Heart left ventricle (tissue), 16 donors: ENCODE data around the gene PCDHGB7. TPM values are rescaled to one million over a fixed set of nuclear protein-coding genes. Genes with fewer than 3 reads are reported as not detected.

Experiments used
- ATAC-seq, 4 donors: fragments of 200-7000 bp; cut with Tn5 transposase; one replicate each; pipeline ENCODE4 v1.9.1; 2020 to 2022; ENCODE audit warnings: moderate library complexity in 4 of 4, mild to moderate bottlenecking in 3 of 4, moderate number of reproducible peaks in 1 of 4
- DNase-seq, 5 donors: peaks; one replicate each; pipeline ENCODE4 v3.0.0-alpha.2; 2020
- H3K27ac ChIP-seq, 12 donors: fragments of 200-600 bp; sonication (generic) in 4 of 12; one replicate each; pipeline versions ENCODE4 v1.5.0 to v1.8.0; 2016 to 2022; ENCODE audit warnings: mild to moderate bottlenecking in 2 of 12
- H3K27me3 ChIP-seq, 9 donors: fragments of 200-600 bp; sonication (generic) in 2 of 9; one replicate each; pipeline versions ENCODE4 v1.5.1 to v1.8.0; 2016 to 2022; ENCODE audit warnings: mild to moderate bottlenecking in 3 of 9
- H3K36me3 ChIP-seq, 9 donors: fragments of 200-600 bp; sonication (generic) in 2 of 9; one replicate each; pipeline versions ENCODE4 v1.5.0 to v1.8.0; 2018 to 2022; ENCODE audit warnings: mild to moderate bottlenecking in 2 of 9
- H3K4me1 ChIP-seq, 12 donors: fragments of 200-600 bp; sonication (generic) in 4 of 12; one replicate each; pipeline versions ENCODE4 v1.5.0 to v1.8.0; 2016 to 2022; ENCODE audit warnings: mild to moderate bottlenecking in 3 of 12
- H3K4me3 ChIP-seq, 12 donors: fragments of 200-600 bp; sonication (generic) in 4 of 12; one replicate each; pipeline versions ENCODE4 v1.5.0 to v1.8.0; 2017 to 2022; ENCODE audit warnings: mild to moderate bottlenecking in 9 of 12, moderate library complexity in 4 of 12
- H3K9me3 ChIP-seq, 12 donors: fragments of 200-600 bp; sonication (generic) in 4 of 12; one replicate each; pipeline versions ENCODE4 v1.5.0 to v1.8.0; 2016 to 2022; ENCODE audit warnings: mild to moderate bottlenecking in 1 of 12
- CTCF ChIP-seq, 12 donors: fragments of 200-600 bp; sonication (generic) in 4 of 12; IDR thresholded peaks; one replicate each; pipeline versions ENCODE4 v1.5.0 to v1.8.0; 2018 to 2022; ENCODE audit warnings: antibody characterized with exemption in 12 of 12, mild to moderate bottlenecking in 5 of 12
- POLR2A ChIP-seq, 2 donors: fragments of 450-650 bp; IDR thresholded peaks; one replicate each; pipeline ENCODE4 v1.6.1; 2017; ENCODE audit warnings: antibody characterized with exemption in 2 of 2, mild to moderate bottlenecking in 2 of 2, moderate library complexity in 2 of 2
- WGBS, 4 donors: extraction: QIAGEN DNeasy Blood & Tissue Kit in 2 of 4; methylation state at CpG; one replicate each; pipeline versions ENCODE4 v1.1.5 to v1.1.7; 2013 to 2018; 5-methylcytosine and 5-hydroxymethylcytosine counted together
- intact Hi-C, 10 donors: fragments of 100-400 bp; cut with DNase I; formaldehyde crosslinking; loops; one replicate each; pipeline versions ENCODE4 v1.11.1 to v1.14.2; 2022
- polyA plus RNA-seq, 2 donors: library from polyadenylated mRNA; stranded (reverse); fragments of 200-250 nt; gene quantifications; one replicate each; pipeline ENCODE4 v1.2.3, GENCODE V29; 2013
- total RNA-seq, 9 donors: library from RNA; depleted of rRNA in 2 of 9; stranded (reverse); fragments of >200 nt in 2 of 9; fragmentation: NEBNext Ultra II Directional in 3 of 9; extraction: Animal tissue kit (Norgen Biotek cat#: 25700) in 3 of 9; gene quantifications; one replicate each; pipeline versions ENCODE4 v1.1.0 to v1.2.4, GENCODE V29; 2016 to 2023
- donor health status: ischemic (EF 13 %, LVEDD 7.1; RV severe dilation, severe dysfunction).
- donor health status: healthy with polysubstance abuse.
- donor health status: DM: no; HTN: yes; CAD: no.
- donor health status: DM: no; HTN: no; CAD: no.
- donor health status: ischemic (EF 25% LVEDD 6.9; RV normal size, moderate dysfunction).
- donor health status: ischemic (EF 25% LVEDD 5.7; RV mildly dilated, moderate dysfunction).
- donor health status: healthy.
- donor health status: DM: yes; HTN: yes; CAD: no.
- donor health status: ischemic (EF 35%, LVEDD 5.7; RV mildly dilated, moderate dysfunction).
- donor health status: nonischemic (EF 11% LVEDD 7.7; RV severe dilation, severe dysfunction).
- donor health status: DM: yes; HTN: yes; CAD: no.
- donor health status: PGD.
- donor health status: ischemic (EF 29% LVEDD 5.4; RV normal size, mild dysfunction).
- donor health status: nonischemic (EF 23%, LVEDD 6.1; RV moderate dilation, normal function).

Gene PCDHGB7
- total and polyA plus RNA-seq, 11 donors = 3.3 to 15.0 (median 9.2) TPM

GRCh38 chr5:141419074-141419880 is 1.8 kb downstream of the PCDHGB7 start:
- DNase-seq = peak in 1 of 5 donors; percentile 64
- WGBS, 4 donors = 36 to 57% (median 48%) methylated on average over 36 to 74 of the region's 74 CpGs
- Histone ChIP-seq H3K4me3 (no peak overlapping the region), H3K27ac (no peak overlapping the region), H3K27me3 (peaks cover 0 to 74% (median 0%) of the 10 kb centered on the region in 9 donors), H3K9me3 (peaks cover 0 to 100% (median 59%) of the 10 kb centered on the region in 12 donors), H3K4me1 (peaks cover 0 to 12% (median 1%) of the 10 kb centered on the region in 12 donors), H3K36me3 (peaks cover 0 to 33% (median 0%) of the 10 kb centered on the region in 9 donors)
- TF ChIP-seq POLR2A (IDR thresholded peaks at IDR 0.05) (no peak), CTCF (IDR thresholded peaks at IDR 0.05) (no peak)
- ATAC-seq = no peak
- intact Hi-C loops = loop anchor here in 6 of 10 donors (2.0 to 10.0 kb wide), 7 partner anchors 54 to 143 kb away; partner anchors contain the start of gene PCDHGA5 (in 2 of the 6)

DNA sequence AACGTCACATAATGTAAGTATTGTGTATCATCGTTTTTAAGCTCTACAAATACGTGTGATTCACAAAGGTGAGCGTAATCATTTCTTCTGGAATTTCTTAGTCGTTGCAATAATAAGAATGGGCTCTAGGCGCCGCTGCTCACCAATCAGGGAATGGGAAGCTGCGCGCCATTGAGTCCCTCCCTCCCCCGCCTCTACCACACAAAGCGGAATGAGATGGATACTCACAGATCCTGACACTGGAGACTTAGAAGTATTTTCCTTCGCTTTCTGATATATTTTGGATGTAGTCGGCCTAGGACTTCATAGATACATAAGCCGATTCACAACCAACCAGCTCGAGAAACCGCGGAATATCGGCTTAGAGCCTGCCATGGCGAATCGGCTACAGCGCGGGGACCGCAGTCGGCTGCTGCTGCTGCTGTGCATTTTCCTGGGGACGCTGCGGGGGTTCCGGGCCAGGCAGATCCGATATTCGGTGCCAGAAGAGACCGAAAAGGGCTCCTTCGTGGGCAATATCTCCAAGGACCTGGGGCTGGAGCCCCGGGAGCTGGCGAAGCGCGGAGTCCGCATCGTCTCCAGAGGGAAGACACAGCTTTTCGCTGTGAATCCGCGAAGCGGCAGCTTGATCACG is 3.5 kb downstream of the PCDHGB7 start, which contains the start of gene PCDHGA11:
PCDHGA11 (plus strand) TSS at position 197 of the 634 bp plus-strand sequence; CDS start at position 374, 177 bp downstream.
- H3K27me3 ChIP-seq = peaks cover 0 to 76% (median 0%) of the 10 kb centered on the region in 9 donors
- 24 to 47% (median 32%) methylated on average over 42 of the region's 42 CpGs for WGBS, 4 donors
- intact Hi-C loops = loop anchor here in 5 of 10 donors (5.0 to 10.0 kb wide), 4 partner anchors 91 to 134 kb away; no protein-coding TSS in a partner anchor
- peak within 1 kb of the TSS in 10 of 12 donors; percentile 9 to 45 (median 40) for H3K4me3 ChIP-seq
- H3K36me3 ChIP-seq = peaks cover 0 to 43% (median 0%) of the 10 kb centered on the region in 9 donors
- H3K27ac ChIP-seq = no peak within 1 kb of the TSS
- peak in 2 of 4 donors; percentile 52 to 62 for ATAC-seq
- TF ChIP-seq CTCF (IDR thresholded peaks at IDR 0.05) = peak; percentile 28 to 57 (median 48)
- TF ChIP-seq POLR2A (IDR thresholded peaks at IDR 0.05) = no peak
- H3K9me3 ChIP-seq = peaks cover 0 to 100% (median 72%) of the 10 kb centered on the region in 12 donors
- H3K4me1 ChIP-seq = peaks cover 0 to 12% (median 1%) of the 10 kb centered on the region in 12 donors
- peak in 3 of 5 donors; percentile 40 to 64 (median 61) for DNase-seq

GRCh38 chr5:141421489-141421855 is 4.0 kb downstream of the PCDHGB7 start:
- intact Hi-C loops = loop anchor here in 5 of 10 donors (5.0 to 10.0 kb wide), 4 partner anchors 91 to 133 kb away; no protein-coding TSS in a partner anchor
- peaks cover 0 to 12% (median 1%) of the 10 kb centered on the region in 12 donors for H3K4me1 ChIP-seq
- 28 to 50% (median 38%) methylated on average over 13 of the region's 13 CpGs for WGBS, 4 donors
- peak overlapping the region in 9 of 12 donors; percentile 31 to 45 (median 40) for H3K4me3 ChIP-seq
- H3K27me3 ChIP-seq = peaks cover 0 to 76% (median 0%) of the 10 kb centered on the region in 9 donors
- H3K9me3 ChIP-seq = peaks cover 0 to 100% (median 72%) of the 10 kb centered on the region in 12 donors
- no peak for DNase-seq
- ATAC-seq = no peak
- peaks cover 0 to 43% (median 0%) of the 10 kb centered on the region in 9 donors for H3K36me3 ChIP-seq
- TF ChIP-seq CTCF (IDR thresholded peaks at IDR 0.05) = no peak
- no peak overlapping the region for H3K27ac ChIP-seq
